ENCODE data around the gene INTS11.

GRCh38 chr1:1333551-1334241 is 9.2 kb upstream of the INTS11 start:
- TF ChIP-seq CTCF (IDR thresholded peaks at IDR 0.05; ENCODE audit: insufficient read depth, low read depth, low read length), result no peak
- TF ChIP-seq EZH2 (IDR thresholded peaks at IDR 0.05; ENCODE audit: insufficient read depth, low read length), result no peak

Data from astrocyte (in vitro differentiated cells and primary cell).